Neural crest cell (in vitro differentiated cells): ENCODE data around the gene PLXNA2. TPM values are rescaled to one million over a fixed set of nuclear protein-coding genes. Genes with fewer than 3 reads are reported as not detected.

ENCODE experiments used
- DNase-seq: peaks from one replicate; pipeline ENCODE4 v3.0.0; 2021; ENCODE audit warnings: low read depth, mixed read lengths, low spot score
- H3K27ac Mint-ChIP-seq: one replicate; pipeline ENCODE4 v1.8.0; 2021; ENCODE audit warnings: mild to moderate bottlenecking, mixed read lengths; ENCODE audit not compliant: unreplicated experiment
- H3K27me3 Mint-ChIP-seq: 2 replicates; pipeline ENCODE4 v1.8.0; 2021; ENCODE audit warnings: low read depth, mild to moderate bottlenecking, mixed read lengths
- H3K36me3 Mint-ChIP-seq: 2 replicates; pipeline ENCODE4 v1.8.0; 2021; ENCODE audit warnings: low read depth, mild to moderate bottlenecking, mixed read lengths
- H3K4me1 Mint-ChIP-seq: 2 replicates; pipeline ENCODE4 v1.8.0; 2021; ENCODE audit warnings: mixed read lengths
- H3K4me3 Mint-ChIP-seq: one replicate; pipeline ENCODE4 v1.8.0; 2021; ENCODE audit warnings: mild to moderate bottlenecking, mixed read lengths
- H3K9me3 Mint-ChIP-seq: 2 replicates; pipeline ENCODE4 v1.8.0; 2021; ENCODE audit warnings: mixed read lengths
- total RNA-seq: library from RNA; stranded (reverse); gene quantifications from 2 replicates; pipeline ENCODE4 v1.2.1, GENCODE V29; 2021
- TF ChIP-seq, protein P1 (sequence below): fragments of 200-600 bp; sonication (generic); conservative IDR thresholded peaks from 2 replicates; pipeline ENCODE4 v1.5.0; 2021; ENCODE audit warnings: antibody characterized with exemption, mild to moderate bottlenecking

PLXNA2 gene
- total RNA-seq, 1 donor from 2014 or later = 37.7 TPM

- TF ChIP-seq, protein P1, sequence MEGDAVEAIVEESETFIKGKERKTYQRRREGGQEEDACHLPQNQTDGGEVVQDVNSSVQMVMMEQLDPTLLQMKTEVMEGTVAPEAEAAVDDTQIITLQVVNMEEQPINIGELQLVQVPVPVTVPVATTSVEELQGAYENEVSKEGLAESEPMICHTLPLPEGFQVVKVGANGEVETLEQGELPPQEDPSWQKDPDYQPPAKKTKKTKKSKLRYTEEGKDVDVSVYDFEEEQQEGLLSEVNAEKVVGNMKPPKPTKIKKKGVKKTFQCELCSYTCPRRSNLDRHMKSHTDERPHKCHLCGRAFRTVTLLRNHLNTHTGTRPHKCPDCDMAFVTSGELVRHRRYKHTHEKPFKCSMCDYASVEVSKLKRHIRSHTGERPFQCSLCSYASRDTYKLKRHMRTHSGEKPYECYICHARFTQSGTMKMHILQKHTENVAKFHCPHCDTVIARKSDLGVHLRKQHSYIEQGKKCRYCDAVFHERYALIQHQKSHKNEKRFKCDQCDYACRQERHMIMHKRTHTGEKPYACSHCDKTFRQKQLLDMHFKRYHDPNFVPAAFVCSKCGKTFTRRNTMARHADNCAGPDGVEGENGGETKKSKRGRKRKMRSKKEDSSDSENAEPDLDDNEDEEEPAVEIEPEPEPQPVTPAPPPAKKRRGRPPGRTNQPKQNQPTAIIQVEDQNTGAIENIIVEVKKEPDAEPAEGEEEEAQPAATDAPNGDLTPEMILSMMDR = no peak
- H3K9me3 Mint-ChIP-seq = no peaks in the 10 kb centered on the region
- H3K27ac Mint-ChIP-seq = no peak overlapping the region
- H3K27me3 Mint-ChIP-seq = no peaks in the 10 kb centered on the region
- peaks cover 25% of the 10 kb centered on the region for H3K4me1 Mint-ChIP-seq
- no peak for DNase-seq
- H3K4me3 Mint-ChIP-seq = no peak overlapping the region
- H3K36me3 Mint-ChIP-seq = no peaks in the 10 kb centered on the region
Measured at GRCh38 chr1:208061118-208061517, 183.1 kb downstream of the PLXNA2 start.

- Mint-ChIP-seq H3K36me3 (no peaks in the 10 kb centered on the region), H3K4me3 (no peak overlapping the region), H3K9me3 (no peaks in the 10 kb centered on the region), H3K27ac (no peak overlapping the region), H3K27me3 (no peaks in the 10 kb centered on the region), H3K4me1 (peaks cover 17% of the 10 kb centered on the region)
- TF ChIP-seq, protein P1 = no peak
- no peak for DNase-seq
Measured at GRCh38 chr1:208060215-208060869, 183.8 kb downstream of the PLXNA2 start.

DNA sequence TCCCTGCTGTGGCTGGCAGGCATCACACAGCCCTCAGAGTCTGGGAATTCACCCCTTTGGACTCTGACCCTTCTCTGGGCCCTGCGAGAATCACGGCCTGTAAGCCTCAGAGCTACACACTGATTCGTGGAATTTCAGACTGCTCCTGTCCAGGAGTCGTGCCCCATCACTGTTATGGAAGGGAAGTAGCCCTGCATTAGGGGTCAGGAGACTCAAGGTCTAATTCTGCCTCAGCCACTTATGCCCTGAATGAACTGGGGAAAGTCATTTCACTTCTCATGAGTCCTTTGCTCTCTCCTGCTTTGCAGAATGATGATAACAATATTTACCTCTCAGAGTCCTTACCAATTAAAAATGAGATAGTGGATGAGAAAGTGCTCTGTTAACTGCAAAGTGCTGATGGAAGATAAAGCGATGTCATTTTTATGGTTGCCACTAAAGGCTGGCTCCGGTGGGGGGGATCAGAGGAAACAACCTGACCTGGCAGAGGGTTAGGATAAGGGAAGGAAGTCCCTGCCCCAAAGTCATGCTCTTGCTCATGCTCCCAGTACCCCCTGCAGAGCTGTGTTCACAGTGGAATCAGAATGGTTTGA is 184.7 kb downstream of the PLXNA2 start:
- no peak for DNase-seq
- Mint-ChIP-seq H3K4me1 (peaks cover 19% of the 10 kb centered on the region), H3K4me3 (no peak overlapping the region), H3K27ac (no peak overlapping the region), H3K9me3 (no peaks in the 10 kb centered on the region), H3K27me3 (no peaks in the 10 kb centered on the region), H3K36me3 (no peaks in the 10 kb centered on the region)
- TF ChIP-seq, protein P1 = no peak

- no peak for DNase-seq
- Mint-ChIP-seq H3K9me3 (no peaks in the 10 kb centered on the region), H3K4me1 (peaks cover 25% of the 10 kb centered on the region), H3K36me3 (no peaks in the 10 kb centered on the region), H3K27ac (no peak overlapping the region), H3K27me3 (no peaks in the 10 kb centered on the region), H3K4me3 (no peak overlapping the region)
- TF ChIP-seq, protein P1 = no peak
Measured at GRCh38 chr1:208058756-208059155, 185.4 kb downstream of the PLXNA2 start.

DNA sequence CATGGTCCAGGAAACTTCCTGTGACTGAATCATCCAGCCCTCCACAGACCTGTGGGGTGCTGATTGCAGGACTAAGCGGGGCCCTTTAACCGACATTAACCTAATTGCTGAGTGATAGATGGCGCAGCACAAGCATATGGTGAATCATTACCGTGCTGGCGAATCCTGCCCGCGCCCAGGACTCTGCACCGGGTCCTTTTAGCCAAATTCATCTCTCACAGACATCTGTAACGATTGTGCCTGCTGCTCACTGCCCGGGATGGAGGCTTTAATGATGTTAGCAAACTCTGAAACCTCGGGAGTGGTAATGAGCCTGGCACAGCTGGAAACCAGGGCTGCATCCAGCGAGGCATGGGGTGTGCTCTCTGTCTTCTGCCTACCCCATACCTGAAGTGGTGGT is 185.9 kb downstream of the PLXNA2 start:
- Mint-ChIP-seq H3K4me3 (no peak overlapping the region), H3K4me1 (peaks cover 30% of the 10 kb centered on the region), H3K9me3 (no peaks in the 10 kb centered on the region), H3K27ac (no peak overlapping the region), H3K27me3 (no peaks in the 10 kb centered on the region), H3K36me3 (no peaks in the 10 kb centered on the region)
- DNase-seq = no peak
- TF ChIP-seq, protein P1 = no peak
